HTR-8/SVneo (cell line): ENCODE measurements around the gene ZNG1F.
"Not testable (repeated sequence)": the region's sequence is repeated elsewhere in the genome, so short reads cannot be mapped to it uniquely, and the experiment has no call there.

Experiments
- DNase-seq: peaks from one replicate; pipeline ENCODE4 v3.0.0; 2011; ENCODE audit warnings: low spot score, mixed read lengths; ENCODE audit not compliant: insufficient read length
- FAIRE-seq: peaks from 2 replicates; lab custom pipeline; 2011; peaks lifted over from hg19 to GRCh38; lab: Jason Lieb, UNC

The ZNG1F gene

DNA sequence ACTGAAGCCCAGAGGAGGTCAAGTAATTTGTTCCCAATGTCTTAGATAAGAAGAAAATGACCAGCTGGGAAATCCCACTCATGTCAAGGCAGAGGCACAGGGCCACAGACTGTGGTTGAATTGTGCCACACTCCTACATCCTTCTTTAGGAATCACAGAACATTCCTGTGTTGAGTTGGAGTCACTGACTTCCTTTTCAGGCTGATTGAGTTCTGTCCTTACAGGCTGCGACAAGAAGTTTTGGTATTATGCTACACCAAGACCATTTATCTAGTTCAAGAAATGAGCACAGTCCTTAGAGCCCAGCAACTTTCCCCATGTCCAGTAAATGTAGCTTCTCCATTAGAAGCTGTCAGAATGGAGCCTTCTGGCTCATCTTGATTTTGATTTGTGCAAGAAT is 98.7 kb downstream of the ZNG1F start:
- FAIRE-seq, DNase-seq: not testable (repeated sequence)

DNA sequence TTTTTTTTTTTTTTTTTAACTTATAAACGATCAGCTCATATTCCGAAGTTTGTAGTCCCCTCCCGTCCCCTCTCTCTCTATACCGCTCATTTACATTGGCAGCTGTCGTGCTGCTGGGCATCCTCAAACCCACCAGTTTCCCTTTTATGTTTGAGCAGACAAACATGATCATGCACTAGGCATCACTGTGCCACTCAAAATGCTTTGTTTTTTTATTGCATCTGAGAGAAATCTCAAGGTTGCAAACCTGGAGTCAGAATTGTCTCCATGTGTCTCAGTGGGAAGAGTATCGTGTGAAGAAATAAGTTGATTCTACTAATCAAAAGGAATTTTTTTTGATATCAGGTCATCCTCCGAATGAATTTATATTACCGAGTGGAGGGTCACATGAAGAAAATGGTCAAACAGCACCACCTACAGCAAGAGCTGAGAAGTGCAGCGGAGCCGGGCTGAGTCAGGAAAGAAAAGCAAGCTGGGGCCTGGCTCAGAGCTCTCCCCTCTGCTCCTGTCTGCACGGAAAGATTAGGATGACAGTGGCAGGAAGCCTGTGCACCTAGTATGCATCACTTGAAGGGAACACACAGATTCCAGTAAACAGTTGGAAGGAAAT is 100.6 kb downstream of the ZNG1F start:
- not testable (repeated sequence) for FAIRE-seq, DNase-seq

DNA sequence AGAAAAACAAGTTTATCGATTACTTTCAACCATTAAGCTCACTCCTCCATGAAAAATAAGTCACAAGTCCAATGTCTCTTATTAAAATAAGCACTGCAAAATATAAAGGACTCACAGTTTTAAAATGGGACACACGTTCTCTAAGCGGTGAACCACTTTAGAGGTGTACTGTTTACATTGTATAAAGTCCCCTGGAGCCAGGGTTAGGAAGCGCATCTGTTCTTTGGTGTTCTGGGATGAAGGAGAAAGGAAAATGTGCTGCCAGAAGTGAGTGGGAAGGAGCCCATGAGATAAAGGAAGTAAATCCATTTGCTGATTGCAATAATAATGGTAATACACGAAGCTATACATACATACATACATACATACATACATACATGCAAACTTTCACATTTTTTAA is 101.2 kb downstream of the ZNG1F start:
- not testable (repeated sequence) for DNase-seq, FAIRE-seq

DNA sequence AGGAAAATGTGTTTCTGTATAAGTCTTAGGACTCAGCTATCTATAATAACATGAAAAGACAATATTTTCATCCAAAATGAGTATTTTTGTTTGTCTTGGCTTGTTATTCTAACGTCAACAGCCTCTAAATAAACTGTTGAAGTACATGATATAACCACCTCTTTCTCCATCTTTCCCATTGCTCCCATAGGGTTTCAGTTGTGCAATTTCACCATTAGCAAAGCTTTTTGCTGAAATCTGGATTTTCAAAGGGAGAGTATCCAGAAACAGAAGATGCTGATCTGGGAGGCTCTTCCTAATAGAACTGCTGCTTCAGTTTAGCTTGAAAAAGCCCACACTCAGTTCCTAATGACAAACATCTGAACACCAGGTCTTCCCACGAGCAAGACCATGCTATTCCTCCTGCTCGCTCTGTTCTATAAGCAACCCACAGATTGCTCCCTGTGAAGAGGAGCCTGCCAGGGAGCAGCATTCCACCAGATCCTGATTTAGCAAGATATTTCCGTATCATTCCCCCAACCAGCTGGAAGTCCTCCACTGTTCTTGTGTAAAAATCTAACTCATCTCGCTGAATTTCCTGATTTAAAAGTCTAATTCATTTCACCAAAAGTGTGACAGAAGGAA is 101.8 kb downstream of the ZNG1F start:
- not testable (repeated sequence) for DNase-seq, FAIRE-seq

DNA sequence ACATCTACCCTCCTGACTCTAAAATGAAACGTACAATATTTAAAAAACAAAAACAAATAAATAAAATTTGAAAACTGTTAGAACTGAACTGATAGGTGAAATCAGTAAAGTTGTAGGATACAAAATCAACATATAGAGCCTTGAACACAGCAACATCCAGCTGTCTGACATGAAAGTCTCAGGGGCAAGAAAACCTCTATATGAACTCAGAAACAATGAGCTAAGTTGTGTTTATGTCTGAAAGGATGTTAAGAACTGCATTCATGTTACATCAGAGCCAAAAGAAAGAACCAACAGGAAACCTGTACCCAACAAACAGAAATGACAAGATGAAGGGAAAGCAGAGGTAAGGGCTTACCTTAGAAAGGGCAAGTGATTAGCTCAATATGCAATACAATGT is 102.4 kb downstream of the ZNG1F start:
- not testable (repeated sequence) for FAIRE-seq, DNase-seq

DNA sequence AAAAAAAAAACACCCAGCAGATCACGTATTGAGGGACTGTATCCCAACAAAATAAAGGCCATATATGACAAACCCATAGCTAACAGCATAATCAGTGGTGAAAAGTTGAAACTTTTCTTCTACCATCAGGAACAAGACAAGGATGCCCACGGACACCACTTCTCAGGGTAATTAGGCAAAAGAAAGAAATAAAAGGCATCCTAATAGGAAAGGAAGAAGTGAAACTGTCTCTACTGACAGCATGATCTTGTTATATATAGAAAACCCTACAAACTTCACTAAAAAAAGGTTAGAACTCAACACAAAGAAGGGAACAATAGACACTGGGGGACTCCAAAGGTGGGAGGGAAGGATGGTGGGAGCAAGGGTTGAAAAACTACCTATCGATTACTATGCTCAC is 102.9 kb downstream of the ZNG1F start:
- not testable (repeated sequence) for DNase-seq, FAIRE-seq

DNA sequence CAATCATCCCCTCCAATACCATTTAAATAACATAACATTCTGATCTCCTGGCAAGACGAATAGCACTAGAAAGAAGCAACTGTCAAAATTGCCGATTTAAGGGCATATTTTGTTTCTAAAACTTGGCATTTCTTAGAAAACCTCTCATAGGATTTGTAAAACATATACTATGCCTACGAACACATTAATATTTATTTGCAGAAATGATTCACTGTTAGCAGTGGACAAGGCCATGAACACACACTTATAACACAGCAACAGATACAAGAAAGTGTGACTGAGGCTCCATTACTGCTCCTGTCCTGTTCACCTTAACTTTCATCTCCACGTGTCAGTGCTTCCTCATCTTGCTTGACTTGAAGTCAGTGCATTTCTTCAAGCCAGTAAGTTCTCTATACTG is 106.8 kb downstream of the ZNG1F start:
- FAIRE-seq, DNase-seq: not testable (repeated sequence)
